Stimulated activated CD4-positive, alpha-beta T cell treated with anti-CD3 and anti-CD28 coated beads, TNF-alpha, amount 100 ng/mL, for 4 hours (primary cell): ENCODE measurements around the gene ANKHD1.

Experiments
- DNase-seq, 3 experiments: peaks; one replicate each; pipeline ENCODE4 v3.0.0-alpha.2; 2020; ENCODE audit warnings: low read depth in 3 of 3

Gene ANKHD1, protein sequence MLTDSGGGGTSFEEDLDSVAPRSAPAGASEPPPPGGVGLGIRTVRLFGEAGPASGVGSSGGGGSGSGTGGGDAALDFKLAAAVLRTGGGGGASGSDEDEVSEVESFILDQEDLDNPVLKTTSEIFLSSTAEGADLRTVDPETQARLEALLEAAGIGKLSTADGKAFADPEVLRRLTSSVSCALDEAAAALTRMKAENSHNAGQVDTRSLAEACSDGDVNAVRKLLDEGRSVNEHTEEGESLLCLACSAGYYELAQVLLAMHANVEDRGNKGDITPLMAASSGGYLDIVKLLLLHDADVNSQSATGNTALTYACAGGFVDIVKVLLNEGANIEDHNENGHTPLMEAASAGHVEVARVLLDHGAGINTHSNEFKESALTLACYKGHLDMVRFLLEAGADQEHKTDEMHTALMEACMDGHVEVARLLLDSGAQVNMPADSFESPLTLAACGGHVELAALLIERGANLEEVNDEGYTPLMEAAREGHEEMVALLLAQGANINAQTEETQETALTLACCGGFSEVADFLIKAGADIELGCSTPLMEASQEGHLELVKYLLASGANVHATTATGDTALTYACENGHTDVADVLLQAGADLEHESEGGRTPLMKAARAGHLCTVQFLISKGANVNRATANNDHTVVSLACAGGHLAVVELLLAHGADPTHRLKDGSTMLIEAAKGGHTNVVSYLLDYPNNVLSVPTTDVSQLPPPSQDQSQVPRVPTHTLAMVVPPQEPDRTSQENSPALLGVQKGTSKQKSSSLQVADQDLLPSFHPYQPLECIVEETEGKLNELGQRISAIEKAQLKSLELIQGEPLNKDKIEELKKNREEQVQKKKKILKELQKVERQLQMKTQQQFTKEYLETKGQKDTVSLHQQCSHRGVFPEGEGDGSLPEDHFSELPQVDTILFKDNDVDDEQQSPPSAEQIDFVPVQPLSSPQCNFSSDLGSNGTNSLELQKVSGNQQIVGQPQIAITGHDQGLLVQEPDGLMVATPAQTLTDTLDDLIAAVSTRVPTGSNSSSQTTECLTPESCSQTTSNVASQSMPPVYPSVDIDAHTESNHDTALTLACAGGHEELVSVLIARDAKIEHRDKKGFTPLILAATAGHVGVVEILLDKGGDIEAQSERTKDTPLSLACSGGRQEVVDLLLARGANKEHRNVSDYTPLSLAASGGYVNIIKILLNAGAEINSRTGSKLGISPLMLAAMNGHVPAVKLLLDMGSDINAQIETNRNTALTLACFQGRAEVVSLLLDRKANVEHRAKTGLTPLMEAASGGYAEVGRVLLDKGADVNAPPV (N-terminal part only)

DNA sequence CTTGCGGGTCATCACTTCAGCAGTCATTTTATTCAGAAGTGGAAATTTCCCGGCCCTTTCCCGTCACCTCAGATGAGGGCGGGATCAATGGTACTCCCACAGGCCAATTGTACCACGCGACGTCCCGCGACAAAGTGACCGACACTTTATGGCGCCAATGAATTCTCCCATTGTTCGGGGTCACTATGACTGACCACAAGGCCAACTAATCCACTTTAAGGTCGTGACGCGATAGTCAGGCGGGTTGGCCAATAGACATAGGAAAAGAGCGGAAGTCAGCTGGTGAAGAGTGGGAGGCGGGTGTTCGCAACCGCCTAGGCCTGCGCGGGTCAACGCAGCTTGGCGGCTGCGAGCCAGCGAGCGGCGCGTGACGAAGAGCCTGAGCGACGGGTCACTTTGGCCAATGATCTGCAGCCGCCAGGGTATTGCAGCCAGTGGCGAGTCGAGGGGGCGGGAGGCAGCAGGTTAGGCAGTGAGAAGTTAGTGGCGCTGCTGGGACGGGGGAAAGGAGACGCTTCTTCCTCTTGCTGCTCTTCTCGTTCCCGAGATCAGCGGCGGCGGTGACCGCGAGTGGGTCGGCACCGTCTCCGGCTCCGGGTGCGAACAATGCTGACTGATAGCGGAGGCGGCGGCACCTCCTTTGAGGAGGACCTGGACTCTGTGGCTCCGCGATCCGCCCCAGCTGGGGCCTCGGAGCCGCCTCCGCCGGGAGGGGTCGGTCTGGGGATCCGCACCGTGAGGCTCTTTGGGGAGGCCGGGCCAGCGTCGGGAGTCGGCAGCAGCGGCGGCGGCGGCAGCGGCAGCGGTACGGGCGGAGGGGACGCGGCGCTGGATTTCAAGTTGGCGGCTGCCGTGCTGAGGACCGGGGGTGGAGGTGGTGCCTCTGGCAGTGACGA lies at the start of gene ANKHD1:
Gene ANKHD1, plus strand, starts transcription at position 472 of the 896 bp plus-strand sequence. Its CDS starts 135 bp downstream, at position 607.
- DNase-seq, result peak; percentile 83 to 93 (median 91)

- DNase-seq, result no peak
Measured at GRCh38 chr5:140355546-140355945, 46.1 kb upstream of the ANKHD1 start.

DNA sequence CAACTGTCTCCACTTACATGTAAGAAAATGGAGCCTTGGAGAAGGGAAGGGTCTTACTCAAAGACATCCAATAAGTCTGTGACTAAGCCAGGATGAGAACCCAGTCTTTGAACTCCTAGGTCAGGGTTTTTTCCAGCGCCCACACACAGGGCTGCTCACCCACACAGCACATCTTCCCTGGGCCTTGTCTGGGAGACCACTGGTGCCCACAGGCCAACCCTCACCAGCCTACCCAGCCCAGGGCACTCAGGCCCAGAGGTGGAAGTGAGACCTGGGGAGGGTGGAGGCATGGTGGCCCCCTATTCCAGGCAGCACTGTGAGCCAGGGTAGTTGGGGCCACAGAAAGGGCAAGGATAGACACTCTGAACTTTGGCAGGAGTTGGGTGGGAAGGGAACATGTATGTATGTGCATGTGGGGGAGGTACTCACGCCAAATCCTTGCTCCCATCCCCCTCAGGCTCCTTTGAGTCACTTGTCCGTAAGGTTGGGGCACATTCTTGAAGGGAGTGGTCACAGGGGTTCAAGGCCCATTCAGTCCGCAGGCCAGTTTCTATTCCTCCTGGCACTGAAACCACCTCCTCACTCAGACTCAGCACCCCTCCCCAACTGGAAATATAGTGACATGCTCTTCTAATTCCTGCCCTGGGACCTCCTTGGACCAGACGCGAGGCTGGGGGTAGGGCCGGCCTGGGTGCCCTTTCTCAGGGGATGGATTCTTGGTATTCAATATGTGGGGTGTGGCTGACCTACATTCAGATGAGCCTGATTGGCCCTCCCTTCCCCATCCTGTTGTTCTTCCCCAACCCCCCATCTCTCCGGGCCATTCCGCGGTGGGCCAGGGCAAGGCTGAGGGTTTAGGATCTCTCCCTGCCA lies 44.5 kb upstream of the ANKHD1 start:
- no peak for DNase-seq

- peak; percentile 49 to 58 (median 58) for DNase-seq
Measured at GRCh38 chr5:140357726-140358093, 43.9 kb upstream of the ANKHD1 start.

DNA sequence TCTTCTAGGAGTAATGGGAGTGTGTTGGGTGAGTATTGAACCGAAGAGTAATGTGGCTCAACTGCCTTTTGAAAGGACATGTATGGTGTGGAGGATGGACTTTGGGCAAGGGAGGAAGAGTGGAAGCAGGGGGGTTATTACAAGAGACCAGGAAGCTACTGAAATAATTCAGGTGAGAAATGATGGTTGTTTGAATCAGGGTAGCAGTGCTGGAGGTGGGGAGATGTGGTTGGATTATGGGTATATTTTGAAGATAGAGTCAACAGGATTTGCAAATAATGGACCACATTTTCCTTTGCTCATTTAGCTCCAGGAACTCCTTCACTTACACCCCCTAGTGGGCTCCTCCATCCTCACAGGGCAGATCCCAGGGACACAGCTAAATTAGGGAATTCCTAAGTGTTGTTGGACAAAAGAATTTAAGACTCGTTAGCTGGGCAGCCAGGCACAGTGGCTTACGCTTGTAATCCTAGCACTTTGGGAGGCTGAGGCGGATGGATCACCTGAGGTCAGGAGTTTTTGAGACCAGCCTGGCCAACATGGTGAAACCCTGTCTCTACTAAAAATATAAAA lies 42.8 kb upstream of the ANKHD1 start:
- no peak for DNase-seq

DNA sequence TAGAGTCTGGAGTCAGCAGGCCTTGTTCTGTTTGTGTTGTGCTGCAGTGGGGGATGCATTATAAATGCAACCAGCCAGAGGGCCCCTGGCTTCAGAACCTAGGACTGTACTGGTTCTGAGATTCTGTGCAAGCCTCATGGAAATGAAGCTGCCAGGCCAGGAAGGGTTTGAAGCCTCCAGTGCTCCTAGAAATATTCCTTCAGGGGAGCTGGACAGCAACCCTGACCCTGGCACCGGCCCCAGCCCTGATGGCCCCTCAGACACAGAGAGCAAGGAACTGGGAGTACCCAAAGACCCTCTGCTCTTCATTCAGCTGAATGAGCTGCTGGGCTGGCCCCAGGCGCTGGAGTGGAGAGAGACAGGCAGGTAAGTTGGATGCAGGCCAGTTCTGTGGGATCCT lies 41.5 kb upstream of the ANKHD1 start, which contains the start of gene SLC4A9:
Gene SLC4A9, plus strand, starts transcription at position 94 of the 400 bp plus-strand sequence. Its CDS starts 43 bp downstream, at position 137.
- no peak for DNase-seq

- DNase-seq, result no peak
Measured at GRCh38 chr5:140360681-140361479, 40.8 kb upstream of the ANKHD1 start.

DNA sequence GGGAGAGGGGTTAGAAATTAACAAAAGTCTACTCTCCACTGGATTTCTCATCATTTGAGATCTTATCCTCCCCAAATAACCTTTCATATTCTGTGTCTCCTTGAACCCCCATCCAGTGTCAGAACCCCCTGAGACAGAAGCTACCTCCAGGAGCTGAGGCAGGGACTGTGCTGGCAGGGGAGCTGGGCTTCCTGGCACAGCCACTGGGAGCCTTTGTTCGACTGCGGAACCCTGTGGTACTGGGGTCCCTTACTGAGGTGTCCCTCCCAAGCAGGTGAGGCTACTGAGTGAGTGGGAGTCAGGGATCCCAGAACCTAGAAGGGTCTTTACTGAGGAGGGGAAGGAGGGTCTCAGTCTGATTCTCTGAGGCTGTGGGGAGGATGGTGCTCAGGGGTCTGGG lies 39.7 kb upstream of the ANKHD1 start:
- no peak for DNase-seq

DNA sequence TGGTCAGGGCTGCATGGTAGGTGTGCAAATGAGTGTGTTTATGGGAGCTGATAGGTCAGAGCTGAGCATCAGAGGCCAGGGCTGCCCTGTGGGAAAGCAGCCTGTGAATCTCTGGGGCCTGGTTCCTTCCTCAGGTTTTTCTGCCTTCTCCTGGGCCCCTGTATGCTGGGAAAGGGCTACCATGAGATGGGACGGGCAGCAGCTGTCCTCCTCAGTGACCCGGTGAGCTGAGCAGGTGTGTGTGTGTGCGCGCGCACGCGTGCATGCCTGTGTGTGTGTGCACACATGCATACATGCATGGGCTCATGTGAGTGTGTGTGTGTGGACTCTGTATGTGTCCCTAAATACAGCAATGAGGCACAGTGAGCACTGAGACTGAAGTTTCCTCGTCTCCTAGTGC lies 39.3 kb upstream of the ANKHD1 start:
- DNase-seq, result no peak

DNA sequence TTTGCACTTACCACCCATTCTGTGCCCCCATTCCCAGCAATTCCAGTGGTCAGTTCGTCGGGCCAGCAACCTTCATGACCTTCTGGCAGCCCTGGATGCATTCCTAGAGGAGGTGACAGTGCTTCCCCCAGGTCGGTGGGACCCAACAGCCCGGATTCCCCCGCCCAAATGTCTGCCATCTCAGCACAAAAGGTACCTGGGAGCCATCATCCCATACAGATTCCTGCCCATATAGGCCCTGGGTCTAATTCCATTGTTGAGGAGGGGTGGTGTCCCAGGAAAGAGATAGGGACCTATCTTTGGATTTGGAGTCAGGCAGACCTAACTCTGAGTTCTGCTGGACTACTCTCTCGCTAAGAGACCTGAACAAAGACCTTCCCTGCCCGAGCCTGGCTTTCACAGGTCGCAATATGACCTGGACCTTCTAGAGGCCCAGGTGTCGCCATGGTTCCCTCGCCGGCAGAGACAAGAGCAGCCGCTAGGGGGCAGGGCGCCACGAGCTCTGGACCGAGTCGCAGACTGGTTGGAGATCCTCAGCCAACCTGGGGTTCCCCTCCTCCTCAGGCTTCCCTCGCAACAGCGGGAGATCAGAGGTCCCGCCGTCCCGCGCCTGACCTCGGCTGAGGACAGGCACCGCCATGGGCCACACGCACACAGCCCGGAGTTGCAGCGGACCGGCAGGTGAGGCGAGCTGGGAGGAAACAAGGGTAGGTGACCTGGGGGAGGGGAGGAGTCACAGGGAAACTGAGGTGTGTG lies 38.6 kb upstream of the ANKHD1 start:
- peak; percentile 70 to 77 (median 70) for DNase-seq

GRCh38 chr5:140363631-140364471 lies 37.8 kb upstream of the ANKHD1 start:
- no peak for DNase-seq

GRCh38 chr5:140364472-140364765 lies 37.2 kb upstream of the ANKHD1 start:
- no peak for DNase-seq

DNA sequence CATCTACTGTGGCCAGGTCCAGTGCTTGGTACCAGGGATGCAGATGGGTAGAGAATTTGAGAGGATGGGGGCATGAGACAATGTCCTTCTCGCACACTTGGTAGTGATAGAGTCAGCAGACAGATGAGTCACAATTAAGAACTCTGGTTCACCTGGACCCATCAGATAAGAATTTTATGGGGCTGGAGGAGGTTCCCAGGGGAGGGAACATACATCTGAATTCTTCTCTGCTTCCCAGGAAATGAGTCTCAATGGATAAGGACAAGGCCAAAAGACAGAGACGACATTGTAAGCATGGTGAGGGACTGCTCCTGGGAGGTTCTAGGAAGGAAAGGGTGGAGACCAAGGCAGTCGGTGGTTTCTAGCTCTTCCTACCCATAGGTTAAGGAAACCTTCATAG lies 36.4 kb upstream of the ANKHD1 start:
- no peak for DNase-seq

GRCh38 chr5:140365941-140366340 lies 35.7 kb upstream of the ANKHD1 start:
- no peak for DNase-seq

DNA sequence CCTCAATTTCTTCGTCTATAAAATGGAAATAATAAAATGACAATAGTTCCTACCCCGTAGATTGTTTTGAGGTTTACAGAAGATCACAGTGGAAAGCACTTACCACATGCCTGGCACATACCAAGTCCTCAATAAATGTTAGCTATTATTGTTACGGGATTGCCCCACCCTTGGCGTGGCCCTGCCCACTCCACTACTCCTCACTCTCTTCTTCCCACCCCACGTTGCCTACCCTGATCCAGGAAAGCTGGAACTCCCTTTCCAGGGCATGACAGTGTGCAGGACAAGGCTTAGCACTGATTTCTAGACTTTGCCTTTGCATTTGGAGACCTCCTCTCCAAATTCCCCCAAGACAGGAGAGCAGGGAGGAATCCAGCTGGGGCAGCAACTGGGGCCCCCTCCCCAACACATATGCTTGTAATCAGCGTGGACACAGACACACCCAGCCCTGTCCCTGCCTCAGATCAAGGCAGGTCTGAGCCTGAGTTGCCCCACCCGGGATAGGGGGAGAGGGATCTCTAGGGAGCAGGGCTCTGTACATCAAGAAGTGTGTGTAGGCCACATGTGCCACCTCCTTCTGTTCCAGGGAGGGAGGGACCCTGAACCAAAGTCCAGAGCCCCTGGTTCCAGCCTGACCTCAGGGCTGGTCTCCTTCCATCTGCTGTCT lies 34.9 kb upstream of the ANKHD1 start:
- DNase-seq, result no peak

DNA sequence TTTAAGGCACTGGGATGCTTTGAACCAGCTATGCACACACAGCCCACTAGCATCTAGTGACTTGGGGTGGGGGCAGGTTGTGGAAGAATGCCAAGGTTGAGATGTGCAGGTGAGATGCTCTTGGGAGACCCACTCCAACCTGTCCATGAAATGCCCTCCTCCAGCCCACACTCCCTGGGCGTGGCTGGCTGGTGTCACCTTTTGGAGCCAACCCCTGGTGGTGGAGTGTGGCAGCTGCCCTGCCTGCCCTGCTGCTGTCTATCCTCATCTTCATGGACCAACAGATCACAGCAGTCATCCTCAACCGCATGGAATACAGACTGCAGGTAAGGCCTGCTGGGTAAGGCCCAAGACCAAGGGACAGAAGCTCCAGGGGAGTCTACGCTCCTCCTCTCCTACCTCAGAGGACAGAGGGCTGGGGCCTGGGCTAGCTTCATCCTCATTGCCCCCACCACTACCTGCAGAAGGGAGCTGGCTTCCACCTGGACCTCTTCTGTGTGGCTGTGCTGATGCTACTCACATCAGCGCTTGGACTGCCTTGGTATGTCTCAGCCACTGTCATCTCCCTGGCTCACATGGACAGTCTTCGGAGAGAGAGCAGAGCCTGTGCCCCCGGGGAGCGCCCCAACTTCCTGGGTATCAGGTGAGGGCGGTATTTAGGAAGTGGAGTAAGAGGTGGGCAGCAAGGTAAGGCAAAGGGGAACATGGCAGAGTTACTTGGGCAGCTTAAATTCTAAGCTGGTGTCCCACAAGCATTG lies 34.2 kb upstream of the ANKHD1 start:
- DNase-seq, result no peak
